Stomach (tissue), 9 donors: ENCODE measurements around the gene MAMDC2. TPM values are rescaled to one million over a fixed set of nuclear protein-coding genes. Genes with fewer than 3 reads are reported as not detected.

ENCODE experiments used
- DNase-seq, 2 donors: peaks; one replicate each; pipeline versions ENCODE4 v3.0.0 to v3.0.0-alpha.2; 2013 to 2019
- H3K27ac ChIP-seq, 5 donors: fragments of 200-600 bp in 4 of 5; sonication (generic) in 4 of 5; one replicate each; pipeline ENCODE4 v1.5.1; 2013 to 2019; ENCODE audit warnings: mild to moderate bottlenecking in 1 of 5, moderate library complexity in 1 of 5
- H3K27me3 ChIP-seq, 3 donors: fragments of 200-600 bp; sonication (generic); one replicate each; pipeline ENCODE4 v1.5.1; 2017 to 2019; ENCODE audit warnings: mixed run types in 1 of 3
- H3K36me3 ChIP-seq, 4 donors: fragments of 200-600 bp; sonication (generic); 1 replicate in 3 of 4; 2 replicates in 1 of 4; pipeline ENCODE4 v1.5.1; 2016 to 2019
- H3K4me1 ChIP-seq, 4 donors: fragments of 200-600 bp; sonication (generic); one replicate each; pipeline ENCODE4 v1.5.1; 2016 to 2019
- H3K4me3 ChIP-seq, 4 donors: fragments of 200-600 bp; sonication (generic) in 3 of 4; one replicate each; pipeline ENCODE4 v1.5.1; 2016 to 2019; ENCODE audit warnings: mild to moderate bottlenecking in 1 of 4
- H3K9me3 ChIP-seq, 4 donors: fragments of 200-600 bp; sonication (generic); one replicate each; pipeline ENCODE4 v1.5.1; 2016 to 2019
- EP300 ChIP-seq: sonication (generic); formaldehyde crosslinking; IDR thresholded peaks from one replicate; pipeline ENCODE4 v1.6.1; 2017; ENCODE audit warnings: antibody characterized with exemption
- POLR2A ChIP-seq, 4 donors: fragments of 450-650 bp; IDR thresholded peaks; one replicate each; pipeline ENCODE4 v1.6.1; 2016; ENCODE audit warnings: antibody characterized with exemption in 4 of 4, control low read depth in 2 of 4, mild to moderate bottlenecking in 1 of 4, moderate library complexity in 1 of 4
- POLR2AphosphoS5 ChIP-seq, 3 donors: sonication (generic); formaldehyde crosslinking; IDR thresholded peaks; one replicate each; pipeline ENCODE4 v1.6.1; 2016; ENCODE audit warnings: antibody characterized with exemption in 3 of 3
- WGBS, 5 donors: extraction: QIAGEN DNeasy Blood & Tissue Kit in 3 of 5; methylation state at CpG; one replicate each; pipeline versions ENCODE4 v1.1.5 to v1.1.7; 2013 to 2018; 5-methylcytosine and 5-hydroxymethylcytosine counted together
- intact Hi-C: fragments of 100-400 bp; cut with DNase I; formaldehyde crosslinking; loops from one replicate; pipeline ENCODE4 v1.15.1; 2023; ENCODE audit warnings: low total_unique reads
- polyA plus RNA-seq, 3 donors: library from polyadenylated mRNA; stranded (reverse); fragments of 200-250 nt; gene quantifications; one replicate each; pipeline ENCODE4 v1.2.3, GENCODE V29; 2013
- total RNA-seq, 5 donors: library from RNA; depleted of rRNA; stranded (reverse); fragments of >200 nt; gene quantifications; one replicate each; pipeline versions ENCODE4 v1.1.0 to v1.2.3, GENCODE V29; 2014 to 2016
- TF ChIP-seq, protein P1 (sequence below), 7 experiments: fragments of 450-650 bp in 4 of 7; fragments of 200-600 bp in 3 of 7; sonication (generic) in 3 of 7; IDR thresholded peaks; one replicate each; pipeline ENCODE4 v1.5.1; 2016 to 2019; ENCODE audit warnings: antibody characterized with exemption in 7 of 7, control low read depth in 2 of 7, mild to moderate bottlenecking in 1 of 7
- donor health status: healthy with polysubstance abuse.
- donor health status: Bipolar disorder and iron deficiency.
- donor health status: healthy.

MAMDC2 gene
- total and polyA plus RNA-seq, 8 donors: 7.0 to 91.4 (median 22.0) TPM

DNA sequence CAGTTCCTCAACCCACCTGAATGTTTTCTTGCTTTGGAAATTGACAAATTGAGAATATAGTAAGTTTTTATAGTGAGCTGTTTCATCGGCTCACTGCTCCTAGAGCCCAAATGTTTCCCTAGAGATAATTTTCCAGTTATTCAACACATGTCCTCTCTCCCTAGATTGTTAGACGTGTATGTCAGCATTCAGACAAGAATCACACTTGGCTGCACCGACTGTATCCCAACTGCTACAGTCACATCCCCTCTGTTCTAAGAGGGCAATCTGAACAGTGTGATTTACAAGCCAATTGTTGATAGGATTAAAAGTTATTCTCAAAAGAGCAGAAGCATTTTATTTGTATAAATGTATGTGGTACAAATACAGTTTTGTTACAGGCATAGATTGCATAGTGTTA, 93.9 kb downstream of the MAMDC2 start:
- Histone ChIP-seq H3K27ac (no peak overlapping the region), H3K4me3 (no peak overlapping the region), H3K36me3 (peaks cover 0 to 26% (median 9%) of the 10 kb centered on the region in 4 donors), H3K4me1 (peaks cover 0 to 27% (median 0%) of the 10 kb centered on the region in 4 donors), H3K27me3 (no peaks in the 10 kb centered on the region), H3K9me3 (no peaks in the 10 kb centered on the region)
- no peak for TF ChIP-seq POLR2A (IDR thresholded peaks at IDR 0.05)
- TF ChIP-seq, protein P1, sequence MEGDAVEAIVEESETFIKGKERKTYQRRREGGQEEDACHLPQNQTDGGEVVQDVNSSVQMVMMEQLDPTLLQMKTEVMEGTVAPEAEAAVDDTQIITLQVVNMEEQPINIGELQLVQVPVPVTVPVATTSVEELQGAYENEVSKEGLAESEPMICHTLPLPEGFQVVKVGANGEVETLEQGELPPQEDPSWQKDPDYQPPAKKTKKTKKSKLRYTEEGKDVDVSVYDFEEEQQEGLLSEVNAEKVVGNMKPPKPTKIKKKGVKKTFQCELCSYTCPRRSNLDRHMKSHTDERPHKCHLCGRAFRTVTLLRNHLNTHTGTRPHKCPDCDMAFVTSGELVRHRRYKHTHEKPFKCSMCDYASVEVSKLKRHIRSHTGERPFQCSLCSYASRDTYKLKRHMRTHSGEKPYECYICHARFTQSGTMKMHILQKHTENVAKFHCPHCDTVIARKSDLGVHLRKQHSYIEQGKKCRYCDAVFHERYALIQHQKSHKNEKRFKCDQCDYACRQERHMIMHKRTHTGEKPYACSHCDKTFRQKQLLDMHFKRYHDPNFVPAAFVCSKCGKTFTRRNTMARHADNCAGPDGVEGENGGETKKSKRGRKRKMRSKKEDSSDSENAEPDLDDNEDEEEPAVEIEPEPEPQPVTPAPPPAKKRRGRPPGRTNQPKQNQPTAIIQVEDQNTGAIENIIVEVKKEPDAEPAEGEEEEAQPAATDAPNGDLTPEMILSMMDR (IDR thresholded peaks at IDR 0.05): no peak
- WGBS, 5 donors: 73 to 84% (median 83%) methylated on average over 3 of the region's 3 CpGs
- intact Hi-C loops: no loop called here
- no peak for DNase-seq

DNA sequence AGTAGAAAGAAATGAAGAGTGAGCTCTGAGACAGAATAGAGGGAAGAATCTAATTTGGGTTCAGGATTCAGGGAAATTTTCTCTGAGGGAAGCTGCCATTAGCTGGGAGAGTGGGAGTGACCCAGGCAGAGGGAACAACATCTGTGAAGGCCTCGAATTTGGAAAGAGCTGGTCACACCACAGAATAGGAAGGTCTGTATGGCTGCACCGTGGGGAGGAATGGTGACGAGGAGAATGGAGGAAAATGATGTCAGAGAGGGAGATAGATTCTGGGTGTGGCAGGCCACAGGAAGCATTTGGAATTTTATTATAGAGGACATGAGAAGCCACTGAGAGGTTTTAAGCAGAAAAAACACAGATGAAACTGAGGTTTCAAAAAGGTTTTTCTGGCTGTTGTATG, 98.5 kb downstream of the MAMDC2 start:
- Histone ChIP-seq H3K4me1 (no peaks in the 10 kb centered on the region), H3K27ac (no peak overlapping the region), H3K9me3 (no peaks in the 10 kb centered on the region), H3K4me3 (no peak overlapping the region), H3K27me3 (no peaks in the 10 kb centered on the region), H3K36me3 (peaks cover 4 to 57% (median 25%) of the 10 kb centered on the region in 4 donors)
- WGBS, 5 donors: 73 to 84% (median 78%) methylated on average over 3 of the region's 3 CpGs
- intact Hi-C loops: no loop called here
- no peak for DNase-seq
- TF ChIP-seq POLR2A (IDR thresholded peaks at IDR 0.05): no peak
- TF ChIP-seq, protein P1 (IDR thresholded peaks at IDR 0.05): no peak
- no peak for TF ChIP-seq POLR2AphosphoS5 (IDR thresholded peaks at IDR 0.05)
- no peak for TF ChIP-seq EP300

DNA sequence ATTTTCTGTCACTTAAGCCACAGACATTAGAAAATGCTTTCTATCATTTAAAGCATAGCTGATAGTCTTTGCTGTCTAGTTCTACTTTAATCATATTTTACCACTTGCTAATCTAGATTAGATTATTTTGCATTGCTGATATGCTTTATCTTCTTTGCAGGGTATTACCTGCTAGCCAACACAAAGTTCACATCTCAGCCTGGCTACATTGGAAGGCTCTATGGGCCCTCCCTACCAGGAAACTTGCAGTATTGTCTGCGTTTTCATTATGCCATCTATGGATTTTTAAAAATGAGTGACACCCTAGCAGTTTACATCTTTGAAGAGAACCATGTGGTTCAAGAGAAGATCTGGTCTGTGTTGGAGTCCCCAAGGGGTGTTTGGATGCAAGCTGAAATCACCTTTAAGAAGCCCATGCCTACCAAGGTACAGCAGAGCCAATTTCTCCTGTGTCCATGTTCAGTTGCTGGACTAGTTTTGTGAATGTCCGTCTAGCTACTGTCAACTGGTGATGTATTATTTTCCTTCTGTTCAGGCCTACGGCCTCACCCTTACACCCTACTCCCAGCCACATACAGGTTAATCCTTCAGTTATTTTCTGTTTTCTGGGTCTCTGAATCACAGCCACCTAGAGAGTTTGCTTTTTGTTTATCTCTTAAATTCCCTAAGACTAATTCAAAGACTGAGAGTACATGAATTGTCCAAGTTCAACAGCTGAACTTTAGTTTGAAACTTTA, 99.9 kb downstream of the MAMDC2 start:
- Histone ChIP-seq H3K27ac (no peak overlapping the region), H3K27me3 (no peaks in the 10 kb centered on the region), H3K4me1 (no peaks in the 10 kb centered on the region), H3K4me3 (no peak overlapping the region), H3K36me3 (peaks cover 4 to 65% (median 30%) of the 10 kb centered on the region in 4 donors), H3K9me3 (no peaks in the 10 kb centered on the region)
- no peak for DNase-seq
- intact Hi-C loops: no loop called here
- TF ChIP-seq POLR2A (IDR thresholded peaks at IDR 0.05) (no peak), POLR2AphosphoS5 (IDR thresholded peaks at IDR 0.05) (no peak), EP300 (no peak)
- TF ChIP-seq, protein P1 (IDR thresholded peaks at IDR 0.05): no peak
- WGBS, 5 donors: 56 to 65% (median 58%) methylated on average over 3 of the region's 3 CpGs

DNA sequence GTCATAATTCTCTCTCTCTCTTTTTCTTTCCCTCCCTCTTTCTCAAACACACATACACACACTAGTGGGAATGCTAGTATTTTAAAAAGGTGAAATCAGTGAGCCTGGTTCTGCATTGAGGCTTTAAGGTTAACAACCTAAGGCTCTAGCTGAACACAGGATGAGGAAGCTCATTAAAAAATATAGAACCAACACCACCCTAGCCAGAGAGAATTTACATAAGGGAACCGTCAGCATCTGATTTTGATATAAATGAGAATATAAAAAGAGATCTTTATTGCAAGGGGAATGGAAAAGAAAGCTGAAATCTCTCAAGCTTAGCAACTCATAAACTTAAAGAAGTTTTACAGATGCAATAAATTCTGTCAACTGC, 100.5 kb downstream of the MAMDC2 start:
- TF ChIP-seq POLR2A (IDR thresholded peaks at IDR 0.05) (no peak), POLR2AphosphoS5 (IDR thresholded peaks at IDR 0.05) (no peak), EP300 (no peak)
- TF ChIP-seq, protein P1 (IDR thresholded peaks at IDR 0.05): no peak
- Histone ChIP-seq H3K4me1 (no peaks in the 10 kb centered on the region), H3K9me3 (no peaks in the 10 kb centered on the region), H3K27ac (no peak overlapping the region), H3K36me3 (peaks cover 4 to 65% (median 30%) of the 10 kb centered on the region in 4 donors), H3K27me3 (no peaks in the 10 kb centered on the region), H3K4me3 (no peak overlapping the region)
- WGBS, 5 donors: 80 to 93% (median 83%) methylated on average over 1 of the region's 1 CpG
- DNase-seq: no peak
- intact Hi-C loops: no loop called here
